Activated T-helper 9 cell treated with anti-CD3 and anti-CD28 coated beads, Interleukin-2, amount 50 U/mL, for 16 hours (primary cell): ENCODE results near the gene DICER1.

Source experiments
- DNase-seq: peaks from one replicate; pipeline ENCODE4 v3.0.0-alpha.2; 2020; ENCODE audit warnings: low read depth

The DICER1 gene

DNA sequence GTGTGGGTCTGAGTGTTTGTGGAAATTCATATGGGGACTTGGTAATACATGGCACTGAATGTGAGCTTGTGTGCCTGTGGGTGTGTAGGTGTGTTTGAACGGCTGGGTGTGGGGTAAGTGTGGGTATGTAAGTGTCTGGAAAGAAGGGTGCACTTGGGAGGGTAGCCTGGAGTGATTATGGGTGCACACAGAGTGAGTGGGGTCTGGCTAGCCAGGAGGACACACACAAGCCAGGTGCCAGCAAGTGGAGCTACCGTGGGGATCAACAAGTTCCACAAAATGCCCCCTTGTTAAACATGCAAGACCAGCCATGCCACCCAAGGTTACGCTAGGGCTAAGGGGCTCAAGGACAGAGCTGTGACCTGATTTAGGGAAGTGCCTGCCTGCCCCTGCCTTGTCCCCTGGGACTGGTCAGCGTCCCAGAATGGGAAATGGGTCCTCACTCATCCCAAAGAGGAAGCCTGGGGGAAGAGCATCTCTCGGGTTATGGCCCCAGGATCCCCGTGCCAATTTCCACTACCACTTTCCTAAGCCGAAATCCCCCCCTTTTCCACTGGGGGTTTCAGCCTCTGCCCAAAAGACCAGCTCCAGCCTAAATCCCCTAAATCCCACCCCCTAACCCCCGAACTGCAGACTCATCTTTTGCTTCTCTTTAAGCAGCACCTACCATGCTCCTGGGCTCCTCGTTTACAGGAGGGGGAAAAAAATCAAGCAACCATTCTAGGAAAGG is 118.6 kb downstream of the DICER1 start:
- DNase-seq = no peak

DNA sequence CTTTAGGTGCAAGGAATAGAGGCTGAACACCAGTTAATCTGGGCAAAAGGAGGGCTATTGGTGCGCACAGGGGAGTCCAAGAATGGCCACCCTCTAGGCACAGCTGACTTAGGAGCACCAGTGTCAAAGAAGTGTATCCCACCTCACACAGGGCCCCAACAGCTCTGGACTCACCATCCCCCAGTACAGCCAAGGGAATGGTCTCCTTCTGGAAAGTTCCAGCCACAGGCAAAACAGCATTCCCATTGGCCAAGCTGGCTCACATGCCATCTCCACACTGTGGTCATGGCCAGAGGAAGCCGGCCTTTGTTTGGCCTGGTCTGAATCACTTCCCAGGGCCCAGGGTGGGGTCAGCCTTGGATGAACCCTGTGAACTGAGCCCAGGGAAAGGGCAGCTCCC is 120.1 kb downstream of the DICER1 start:
- DNase-seq = no peak
